ENCODE data around the gene NSG2. TPM values are rescaled to one million over a fixed set of nuclear protein-coding genes. Genes with fewer than 3 reads are reported as not detected.
"Not testable (repeated sequence)": the region's sequence is repeated elsewhere in the genome, so short reads cannot be mapped to it uniquely, and the experiment has no call there.

Gene NSG2
- polyA plus RNA-seq: under 1 TPM in 2 of 3 donors, not detected in 1; 0.13 to 0.46 TPM

- WGBS, 3 donors: 2 to 6% (median 4%) methylated on average over 17 of the region's 17 CpGs
- no peak within 1 kb of the TSS for H3K27ac ChIP-seq (ENCODE audit: low read depth, low read length)
These were observed at the start of gene NSG2 for GRCh38 chr5:174045470-174046025. Gene NSG2, plus strand, starts transcription at chr5:174045706. Its CDS starts 1,050 bp downstream, at chr5:174046756.

GRCh38 chr5:173997331-173997730, 48.2 kb upstream of the NSG2 start:
- 74 to 79% (median 76%) methylated on average over 4 of the region's 4 CpGs for WGBS, 3 donors
- H3K27ac ChIP-seq (ENCODE audit: low read depth, low read length): no peak overlapping the region

GRCh38 chr5:173998531-173998930, 47.0 kb upstream of the NSG2 start:
- 62 to 63% (median 62%) methylated on average over 4 of the region's 4 CpGs for WGBS, 3 donors
- H3K27ac ChIP-seq (ENCODE audit: low read depth, low read length): no peak overlapping the region

- WGBS, 3 donors: 84 to 87% (median 86%) methylated on average over 4 of the region's 4 CpGs
- H3K27ac ChIP-seq (ENCODE audit: low read depth, low read length): no peak overlapping the region
These were observed 45.4 kb upstream of the NSG2 start for GRCh38 chr5:174000076-174000475.

- no peak overlapping the region for H3K27ac ChIP-seq (ENCODE audit: low read depth, low read length)
These were observed 41.7 kb upstream of the NSG2 start for GRCh38 chr5:174003795-174004194.

- WGBS, 3 donors: 88 to 92% (median 90%) methylated on average over 5 of the region's 5 CpGs
- no peak overlapping the region for H3K27ac ChIP-seq (ENCODE audit: low read depth, low read length)
These were observed 36.6 kb upstream of the NSG2 start for GRCh38 chr5:174008922-174009321.

GRCh38 chr5:174010365-174010764, 35.1 kb upstream of the NSG2 start:
- no peak overlapping the region for H3K27ac ChIP-seq (ENCODE audit: low read depth, low read length)
- 59 to 82% (median 71%) methylated on average over 1 of the region's 1 CpG for WGBS, 3 donors

GRCh38 chr5:174011441-174011840, 34.1 kb upstream of the NSG2 start:
- 56 to 69% (median 68%) methylated on average over 3 of the region's 3 CpGs for WGBS, 3 donors
- H3K27ac ChIP-seq (ENCODE audit: low read depth, low read length): no peak overlapping the region

GRCh38 chr5:174020069-174020927, 25.2 kb upstream of the NSG2 start:
- WGBS, 3 donors: 75 to 86% (median 80%) methylated on average over 9 to 16 of the region's 19 CpGs

GRCh38 chr5:174020928-174021304, 24.6 kb upstream of the NSG2 start:
- 72 to 88% (median 73%) methylated on average over 3 of the region's 3 CpGs for WGBS, 3 donors
- H3K27ac ChIP-seq (ENCODE audit: low read depth, low read length): no peak overlapping the region

More at GRCh38 chr5:174020069-174020927, 25.2 kb upstream of the NSG2 start:
- not testable (repeated sequence) for H3K27ac ChIP-seq (ENCODE audit: low read depth, low read length)

GRCh38 chr5:174022384-174023095, 23.0 kb upstream of the NSG2 start:
- 53 to 65% (median 62%) methylated on average over 4 of the region's 4 CpGs for WGBS, 3 donors
- H3K27ac ChIP-seq (ENCODE audit: low read depth, low read length): no peak overlapping the region

GRCh38 chr5:174030286-174030685, 15.2 kb upstream of the NSG2 start:
- WGBS, 3 donors: 51 to 67% (median 66%) methylated on average over 2 of the region's 2 CpGs
- no peak overlapping the region for H3K27ac ChIP-seq (ENCODE audit: low read depth, low read length)

GRCh38 chr5:174044466-174045254, 846 bp upstream of the NSG2 start:
- H3K27ac ChIP-seq (ENCODE audit: low read depth, low read length): no peak overlapping the region
- 46 to 86% (median 84%) methylated on average over 6 of the region's 6 CpGs for WGBS, 3 donors

- 69 to 74% (median 74%) methylated on average over 5 of the region's 5 CpGs for WGBS, 3 donors
- no peak overlapping the region for H3K27ac ChIP-seq (ENCODE audit: low read depth, low read length)
These were observed 1.1 kb downstream of the NSG2 start for GRCh38 chr5:174046558-174046957.

GRCh38 chr5:174047472-174048099, 2.1 kb downstream of the NSG2 start:
- 68 to 76% (median 74%) methylated on average over 4 of the region's 4 CpGs for WGBS, 3 donors

GRCh38 chr5:174052636-174053035, 7.1 kb downstream of the NSG2 start:
- no peak overlapping the region for H3K27ac ChIP-seq (ENCODE audit: low read depth, low read length)
- 40 to 80% (median 78%) methylated on average over 5 of the region's 5 CpGs for WGBS, 3 donors

More at GRCh38 chr5:174047472-174048099, 2.1 kb downstream of the NSG2 start:
- no peak overlapping the region for H3K27ac ChIP-seq (ENCODE audit: low read depth, low read length)

- H3K27ac ChIP-seq (ENCODE audit: low read depth, low read length): no peak overlapping the region
- 93 to 97% (median 94%) methylated on average over 3 of the region's 3 CpGs for WGBS, 3 donors
These were observed 8.4 kb downstream of the NSG2 start for GRCh38 chr5:174053905-174054304.
